Prostate gland (tissue), 2 donors: ENCODE results near the gene NUDT8. TPM values are rescaled to one million over a fixed set of nuclear protein-coding genes. Genes with fewer than 3 reads are reported as not detected.

ENCODE experiments used
- DNase-seq: peaks from one replicate; pipeline ENCODE4 v3.0.0-alpha.2; 2019; ENCODE audit warnings: low spot score
- H3K27ac ChIP-seq, 2 donors: fragments of 200-600 bp; sonication (generic); 2 replicates each; pipeline ENCODE4 v1.5.1; 2017 to 2019
- H3K27me3 ChIP-seq: fragments of 200-600 bp; sonication (generic); replicated peaks from 2 replicates; pipeline ENCODE4 v1.5.1; 2019; ENCODE audit not compliant: insufficient read depth
- H3K36me3 ChIP-seq, 2 donors: fragments of 200-600 bp; sonication (generic); 1 replicate in 1 of 2; 2 replicates in 1 of 2; pipeline versions ENCODE4 v1.5.1 to v1.8.1; 2017 to 2019
- H3K4me1 ChIP-seq: fragments of 200-600 bp; sonication (generic); replicated peaks from 2 replicates; pipeline ENCODE4 v1.5.1; 2019
- H3K4me3 ChIP-seq, 2 donors: fragments of 200-600 bp; sonication (generic); 2 replicates each; pipeline ENCODE4 v1.5.1; 2017 to 2019
- H3K9me3 ChIP-seq: fragments of 200-600 bp; sonication (generic); 2 replicates; pipeline ENCODE4 v1.5.1; 2017
- POLR2A ChIP-seq: fragments of 450-650 bp; IDR thresholded peaks from one replicate; pipeline ENCODE4 v1.6.1; 2016; ENCODE audit warnings: antibody characterized with exemption, mild to moderate bottlenecking
- POLR2AphosphoS5 ChIP-seq: sonication (generic); formaldehyde crosslinking; IDR thresholded peaks from one replicate; pipeline ENCODE4 v1.6.1; 2017; ENCODE audit warnings: antibody characterized with exemption
- WGBS: methylation state at CpG from one replicate; pipeline ENCODE4 v1.1.5; 2018; 5-methylcytosine and 5-hydroxymethylcytosine counted together
- intact Hi-C: fragments of 100-400 bp; cut with DNase I; formaldehyde crosslinking; loops from one replicate; pipeline ENCODE4 v1.14.2; 2022
- total RNA-seq, 2 donors: library from RNA; depleted of rRNA; stranded (reverse); fragments of >200 nt; gene quantifications; one replicate each; pipeline ENCODE4 v1.1.0, GENCODE V29; 2016
- TF ChIP-seq, protein P1 (sequence below), 4 experiments: fragments of 200-600 bp in 2 of 4; fragments of 450-650 bp in 2 of 4; sonication (generic) in 2 of 4; IDR thresholded peaks; 1 replicate in 3 of 4; 2 replicates in 1 of 4; pipeline ENCODE4 v1.5.1; 2016 to 2019; ENCODE audit warnings: antibody characterized with exemption in 4 of 4, mild to moderate bottlenecking in 2 of 4, moderate library complexity in 2 of 4

Gene NUDT8
- total RNA-seq, 2 donors from 2014 or later, result 7.2 to 29.2 TPM

DNA sequence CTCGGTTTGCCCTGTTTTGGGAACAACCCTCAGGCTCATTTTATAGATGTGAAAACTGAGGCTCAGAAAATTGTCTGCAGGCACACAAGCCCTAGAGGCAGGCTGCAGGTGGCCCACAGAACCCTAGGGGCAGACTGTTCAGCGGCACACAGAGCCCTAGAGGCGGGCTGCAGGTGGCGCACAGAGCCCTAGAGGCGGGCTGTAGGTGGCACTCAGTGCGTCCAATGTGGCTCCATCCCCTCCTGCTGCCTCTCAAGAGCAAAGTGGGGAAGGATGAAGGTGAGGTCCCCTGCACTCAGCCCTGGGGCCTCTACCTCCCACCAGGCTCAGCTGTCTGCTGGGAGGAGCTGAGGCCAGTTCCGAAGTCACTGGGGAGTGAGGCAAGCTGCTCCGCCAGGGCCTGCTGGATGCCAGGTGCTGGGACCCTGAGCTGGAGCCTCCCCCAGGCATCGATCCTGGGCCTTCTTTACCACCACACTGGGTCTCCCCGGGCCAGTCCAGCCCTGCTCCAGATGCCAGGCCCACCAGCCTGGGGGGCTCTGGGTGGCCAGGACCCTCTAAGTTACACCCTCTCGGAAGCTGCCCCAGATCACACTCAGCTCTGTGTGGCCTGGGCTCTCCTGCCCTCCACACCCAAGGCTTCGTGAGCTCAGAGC, 18.5 kb upstream of the NUDT8 start:
- 69% methylated on average over 11 of the region's 12 CpGs for WGBS

DNA sequence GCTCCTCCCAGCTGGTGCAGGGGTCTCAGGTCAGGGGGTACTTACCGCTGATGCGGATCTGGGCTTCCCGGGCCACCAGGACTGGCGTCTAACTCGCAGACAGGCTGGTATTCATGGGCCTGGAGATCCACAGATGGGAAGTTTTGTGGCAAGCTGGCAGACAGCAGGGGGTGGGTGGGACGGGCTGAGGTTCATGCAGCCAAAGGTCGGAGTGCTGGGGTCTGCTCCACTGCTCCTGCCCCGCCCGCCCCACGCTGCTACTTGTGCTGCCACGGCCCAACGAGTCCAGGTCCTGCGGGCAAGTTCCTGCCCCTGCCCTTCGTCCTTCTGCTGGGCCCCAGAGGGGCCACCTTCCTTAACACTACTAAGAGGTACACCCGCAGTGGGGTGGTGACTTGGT, 17.7 kb upstream of the NUDT8 start:
- Histone ChIP-seq H3K9me3 (no peaks in the 10 kb centered on the region), H3K4me3 (no peak overlapping the region), H3K27me3 (no peaks in the 10 kb centered on the region), H3K36me3 (no peaks in the 10 kb centered on the region), H3K27ac (no peak overlapping the region), H3K4me1 (no peaks in the 10 kb centered on the region)
- TF ChIP-seq POLR2A, result no peak
- TF ChIP-seq, protein P1, sequence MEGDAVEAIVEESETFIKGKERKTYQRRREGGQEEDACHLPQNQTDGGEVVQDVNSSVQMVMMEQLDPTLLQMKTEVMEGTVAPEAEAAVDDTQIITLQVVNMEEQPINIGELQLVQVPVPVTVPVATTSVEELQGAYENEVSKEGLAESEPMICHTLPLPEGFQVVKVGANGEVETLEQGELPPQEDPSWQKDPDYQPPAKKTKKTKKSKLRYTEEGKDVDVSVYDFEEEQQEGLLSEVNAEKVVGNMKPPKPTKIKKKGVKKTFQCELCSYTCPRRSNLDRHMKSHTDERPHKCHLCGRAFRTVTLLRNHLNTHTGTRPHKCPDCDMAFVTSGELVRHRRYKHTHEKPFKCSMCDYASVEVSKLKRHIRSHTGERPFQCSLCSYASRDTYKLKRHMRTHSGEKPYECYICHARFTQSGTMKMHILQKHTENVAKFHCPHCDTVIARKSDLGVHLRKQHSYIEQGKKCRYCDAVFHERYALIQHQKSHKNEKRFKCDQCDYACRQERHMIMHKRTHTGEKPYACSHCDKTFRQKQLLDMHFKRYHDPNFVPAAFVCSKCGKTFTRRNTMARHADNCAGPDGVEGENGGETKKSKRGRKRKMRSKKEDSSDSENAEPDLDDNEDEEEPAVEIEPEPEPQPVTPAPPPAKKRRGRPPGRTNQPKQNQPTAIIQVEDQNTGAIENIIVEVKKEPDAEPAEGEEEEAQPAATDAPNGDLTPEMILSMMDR (IDR thresholded peaks at IDR 0.05), result no peak
- no peak for TF ChIP-seq POLR2AphosphoS5
- DNase-seq, result no peak
- intact Hi-C loops, result no loop called here
- 69% methylated on average over 11 of the region's 15 CpGs for WGBS

More for the DNA sequence above, 18.5 kb upstream of the NUDT8 start:
- TF ChIP-seq POLR2AphosphoS5 (no peak), POLR2A (no peak)
- TF ChIP-seq, protein P1 (IDR thresholded peaks at IDR 0.05), result no peak
- intact Hi-C loops, result no loop called here
- no peak overlapping the region for H3K4me3 ChIP-seq
- DNase-seq, result no peak
- H3K27ac ChIP-seq, result no peak overlapping the region
- no peaks in the 10 kb centered on the region for H3K27me3 ChIP-seq
- no peaks in the 10 kb centered on the region for H3K9me3 ChIP-seq
- H3K36me3 ChIP-seq, result no peaks in the 10 kb centered on the region
- H3K4me1 ChIP-seq, result no peaks in the 10 kb centered on the region

DNA sequence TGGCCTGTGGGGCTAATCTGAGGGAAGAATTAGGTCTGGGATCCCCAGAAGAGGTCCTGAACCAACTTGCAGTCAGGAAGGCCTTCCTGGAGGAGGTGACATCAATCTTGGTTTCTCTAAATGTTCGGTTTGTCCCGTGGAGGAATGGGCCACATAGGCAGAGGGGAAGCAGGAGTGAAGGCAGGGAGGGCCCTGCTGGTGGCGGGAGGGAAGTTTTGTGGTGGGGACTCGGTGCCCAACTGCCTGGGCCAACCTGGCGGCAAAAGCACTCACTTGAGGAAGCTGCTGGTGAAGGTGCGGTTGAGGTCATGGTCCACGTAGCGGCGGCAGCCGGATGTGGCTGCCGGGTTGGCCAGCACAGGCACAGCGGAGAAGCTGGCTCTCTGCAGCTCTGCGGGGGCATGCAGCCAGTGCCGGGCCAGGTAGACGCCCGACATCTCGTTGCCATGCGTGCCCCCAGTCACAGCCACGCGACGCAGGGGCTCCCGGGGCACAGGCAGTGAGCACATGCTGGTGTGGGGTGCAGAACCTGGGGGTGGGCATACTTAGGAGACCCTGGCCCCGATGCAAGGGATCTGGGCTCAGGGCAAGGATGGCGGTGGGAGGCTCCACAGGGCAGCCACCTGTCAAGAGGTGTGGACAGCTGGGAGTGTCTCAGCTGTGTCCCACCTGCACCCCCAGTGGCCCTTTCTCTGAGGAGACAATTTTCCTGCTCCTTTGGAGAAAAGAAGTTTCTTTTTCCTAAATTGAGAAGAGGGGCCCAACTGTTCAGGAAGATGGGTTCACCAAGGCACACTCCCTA, 17.0 kb upstream of the NUDT8 start:
- no peaks in the 10 kb centered on the region for H3K36me3 ChIP-seq
- no peak for DNase-seq
- no peak overlapping the region for H3K4me3 ChIP-seq
- intact Hi-C loops, result no loop called here
- 66% methylated on average over 8 of the region's 24 CpGs for WGBS
- H3K27me3 ChIP-seq, result no peaks in the 10 kb centered on the region
- TF ChIP-seq POLR2AphosphoS5, result no peak
- TF ChIP-seq, protein P1 (IDR thresholded peaks at IDR 0.05), result no peak
- no peak for TF ChIP-seq POLR2A
- no peaks in the 10 kb centered on the region for H3K4me1 ChIP-seq
- H3K9me3 ChIP-seq, result no peaks in the 10 kb centered on the region
- H3K27ac ChIP-seq, result no peak overlapping the region

DNA sequence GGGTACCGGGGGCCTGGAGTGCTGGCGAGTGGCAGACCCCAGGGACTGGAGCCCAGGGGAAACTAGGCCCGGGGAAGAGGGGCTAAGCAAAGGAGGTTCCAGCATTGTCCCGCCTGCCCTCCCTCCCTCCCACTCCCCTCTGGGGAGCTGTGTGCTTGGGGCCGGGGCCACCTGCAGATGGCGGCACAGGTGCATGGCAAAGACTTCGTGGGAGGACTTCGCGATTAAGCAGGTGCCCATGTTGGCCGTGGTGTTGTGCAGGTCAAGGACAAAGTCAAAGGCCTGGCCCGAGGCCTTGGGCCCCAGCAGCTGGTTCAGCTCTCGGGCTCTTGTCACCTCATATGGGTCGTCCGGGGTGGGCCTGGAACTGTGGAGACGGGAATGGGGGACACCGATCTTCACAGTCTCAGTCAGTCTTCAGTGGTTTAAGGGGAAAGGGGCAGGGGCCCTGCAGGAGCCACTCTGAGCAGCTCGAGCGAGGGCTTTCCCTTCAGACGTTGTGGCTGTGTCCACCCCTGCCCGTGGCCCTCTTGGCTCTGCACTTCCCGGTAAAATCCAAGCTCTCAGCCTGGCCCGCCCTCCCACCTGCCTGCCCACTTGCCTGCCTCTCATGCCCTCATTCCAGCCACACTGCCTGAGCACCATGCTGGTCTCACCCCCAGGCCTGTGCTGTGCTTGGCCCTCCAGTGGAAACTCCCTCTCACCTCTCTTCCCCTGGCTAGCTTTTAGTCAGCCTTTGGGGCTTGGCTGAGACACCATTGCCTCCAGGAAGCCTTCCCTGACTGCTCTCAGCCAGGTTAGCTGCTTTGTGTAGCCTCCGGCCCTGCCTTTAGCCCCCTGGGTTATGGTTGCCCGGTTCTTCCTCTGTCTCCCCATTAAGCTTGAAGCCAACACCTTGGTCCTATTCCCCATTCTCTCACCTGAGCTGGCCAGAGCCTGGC, 16.1 kb upstream of the NUDT8 start:
- TF ChIP-seq POLR2A, result no peak
- TF ChIP-seq, protein P1 (IDR thresholded peaks at IDR 0.05), result no peak
- TF ChIP-seq POLR2AphosphoS5, result no peak
- Histone ChIP-seq H3K9me3 (no peaks in the 10 kb centered on the region), H3K4me3 (no peak overlapping the region), H3K27me3 (no peaks in the 10 kb centered on the region), H3K36me3 (no peaks in the 10 kb centered on the region), H3K4me1 (no peaks in the 10 kb centered on the region), H3K27ac (no peak overlapping the region)
- intact Hi-C loops, result no loop called here
- DNase-seq, result no peak
- 83% methylated on average over 24 of the region's 24 CpGs for whole genome bisulfite sequencing
